DND-41 (cell line): ENCODE measurements around the gene TMEM164.

ENCODE experiments used
- ATAC-seq: fragments of 200-7000 bp; cut with Tn5 transposase; 3 replicates; pipeline ENCODE4 v1.9.1; 2021; ENCODE audit warnings: low read depth; ENCODE audit not compliant: insufficient read depth
- DNase-seq: peaks from one replicate; pipeline ENCODE4 v3.0.0-alpha.2; 2020
- H2AFZ ChIP-seq: 2 replicates; pipeline ENCODE4 v1.6.0; 2012; ENCODE audit warnings: low read depth, low read length
- H3K27ac ChIP-seq: 2 replicates; pipeline ENCODE4 v1.5.1; 2012; ENCODE audit warnings: low read length, inconsistent platforms
- H3K27me3 ChIP-seq: fragments of 200-600 bp; sonication (generic); 2 replicates; pipeline ENCODE4 v1.6.0; 2012; ENCODE audit warnings: low read length, mild to moderate bottlenecking, inconsistent platforms; ENCODE audit not compliant: insufficient read depth, poor library complexity
- H3K36me3 ChIP-seq: 2 replicates; pipeline ENCODE4 v1.5.1; 2012; ENCODE audit warnings: low read length, inconsistent platforms; ENCODE audit not compliant: insufficient read depth
- H3K4me1 ChIP-seq: 2 replicates; pipeline ENCODE4 v1.5.1; 2012; ENCODE audit warnings: mild to moderate bottlenecking, low read length; ENCODE audit not compliant: insufficient read depth
- H3K4me2 ChIP-seq: 2 replicates; pipeline ENCODE4 v1.6.0; 2012; ENCODE audit warnings: mild to moderate bottlenecking, moderate library complexity, low read length, inconsistent platforms; ENCODE audit not compliant: insufficient read depth
- H3K4me3 ChIP-seq, 2 experiments: fragments of 200-600 bp in 1 of 2; shearing (Covaris generic) in 1 of 2; 2 replicates each; pipeline ENCODE4 v1.5.1; 2012 to 2016; ENCODE audit warnings: inconsistent platforms in 2 of 2, low read length in 2 of 2, mild to moderate bottlenecking in 2 of 2, low read depth in 1 of 2, moderate library complexity in 1 of 2
- H3K79me2 ChIP-seq: 2 replicates; pipeline ENCODE4 v1.6.0; 2012; ENCODE audit warnings: low read length, inconsistent platforms; ENCODE audit not compliant: insufficient read depth
- H3K9ac ChIP-seq: 2 replicates; pipeline ENCODE4 v1.6.0; 2012; ENCODE audit warnings: low read depth, mild to moderate bottlenecking, inconsistent platforms, low read length, moderate library complexity
- H3K9me3 ChIP-seq: 2 replicates; pipeline ENCODE4 v1.5.1; 2012; ENCODE audit warnings: low read length, moderate library complexity, mild to moderate bottlenecking, inconsistent platforms; ENCODE audit not compliant: insufficient read depth, severe bottlenecking
- H4K20me1 ChIP-seq: 2 replicates; pipeline ENCODE4 v1.6.0; 2012; ENCODE audit warnings: low read length; ENCODE audit not compliant: insufficient read depth
- EZH2 ChIP-seq: IDR thresholded peaks from 3 replicates; pipeline ENCODE4 v1.6.1; 2012; ENCODE audit warnings: borderline replicate concordance, low read depth, mild to moderate bottlenecking, moderate library complexity, low read length, inconsistent platforms; ENCODE audit not compliant: severe bottlenecking
- TF ChIP-seq, protein P1 (sequence below): IDR thresholded peaks from 2 replicates; pipeline ENCODE4 v1.5.1; 2012; ENCODE audit warnings: borderline replicate concordance, low read length, moderate library complexity, mild to moderate bottlenecking; ENCODE audit not compliant: poor library complexity, severe bottlenecking; ENCODE audit errors: extremely low read depth

Gene TMEM164

DNA sequence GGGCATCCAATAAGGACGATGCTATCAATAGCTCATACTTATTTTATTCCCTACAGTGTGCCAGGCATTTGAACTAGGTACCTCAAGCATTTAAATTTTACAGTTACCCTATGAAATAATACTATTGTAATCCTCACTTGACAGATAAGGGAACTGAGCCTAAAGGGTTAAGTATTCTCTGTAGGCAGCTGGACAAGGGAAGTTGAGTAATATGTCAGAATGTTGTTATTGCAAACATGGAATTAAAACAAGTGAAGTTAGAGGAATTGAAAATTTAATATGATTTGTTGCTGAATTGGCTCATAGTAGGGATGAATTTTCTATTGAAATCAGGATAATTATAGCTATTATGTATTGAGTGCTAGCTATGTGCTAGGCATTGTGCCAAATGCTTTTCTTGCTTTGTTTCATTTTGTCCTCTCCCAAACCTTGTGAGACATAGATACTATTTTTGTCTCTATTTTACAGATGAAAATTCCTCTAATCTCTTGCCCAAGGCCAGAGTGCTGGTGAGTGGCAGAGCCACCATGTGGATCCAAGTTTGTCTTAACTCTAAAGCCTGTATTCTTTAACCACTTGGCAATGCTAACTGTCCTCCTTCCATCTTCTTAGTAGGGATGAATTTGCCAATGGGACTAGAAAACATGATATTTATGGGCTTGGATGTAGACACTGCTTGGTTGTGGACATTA, 58.1 kb downstream of the TMEM164 start:
- ATAC-seq (no peak), DNase-seq (no peak)
- TF ChIP-seq EZH2: no peak
- TF ChIP-seq, protein P1, sequence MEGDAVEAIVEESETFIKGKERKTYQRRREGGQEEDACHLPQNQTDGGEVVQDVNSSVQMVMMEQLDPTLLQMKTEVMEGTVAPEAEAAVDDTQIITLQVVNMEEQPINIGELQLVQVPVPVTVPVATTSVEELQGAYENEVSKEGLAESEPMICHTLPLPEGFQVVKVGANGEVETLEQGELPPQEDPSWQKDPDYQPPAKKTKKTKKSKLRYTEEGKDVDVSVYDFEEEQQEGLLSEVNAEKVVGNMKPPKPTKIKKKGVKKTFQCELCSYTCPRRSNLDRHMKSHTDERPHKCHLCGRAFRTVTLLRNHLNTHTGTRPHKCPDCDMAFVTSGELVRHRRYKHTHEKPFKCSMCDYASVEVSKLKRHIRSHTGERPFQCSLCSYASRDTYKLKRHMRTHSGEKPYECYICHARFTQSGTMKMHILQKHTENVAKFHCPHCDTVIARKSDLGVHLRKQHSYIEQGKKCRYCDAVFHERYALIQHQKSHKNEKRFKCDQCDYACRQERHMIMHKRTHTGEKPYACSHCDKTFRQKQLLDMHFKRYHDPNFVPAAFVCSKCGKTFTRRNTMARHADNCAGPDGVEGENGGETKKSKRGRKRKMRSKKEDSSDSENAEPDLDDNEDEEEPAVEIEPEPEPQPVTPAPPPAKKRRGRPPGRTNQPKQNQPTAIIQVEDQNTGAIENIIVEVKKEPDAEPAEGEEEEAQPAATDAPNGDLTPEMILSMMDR: no peak
- Histone ChIP-seq H3K4me3 (no peak overlapping the region), H3K27me3 (no peaks in the 10 kb centered on the region), H3K4me2 (no peak overlapping the region), H3K4me1 (no peaks in the 10 kb centered on the region), H3K27ac (no peak overlapping the region), H3K36me3 (no peaks in the 10 kb centered on the region), H3K79me2 (no peaks in the 10 kb centered on the region), H2AFZ (no peak overlapping the region), H3K9me3 (no peaks in the 10 kb centered on the region), H4K20me1 (no peaks in the 10 kb centered on the region), H3K9ac (no peak overlapping the region)

DNA sequence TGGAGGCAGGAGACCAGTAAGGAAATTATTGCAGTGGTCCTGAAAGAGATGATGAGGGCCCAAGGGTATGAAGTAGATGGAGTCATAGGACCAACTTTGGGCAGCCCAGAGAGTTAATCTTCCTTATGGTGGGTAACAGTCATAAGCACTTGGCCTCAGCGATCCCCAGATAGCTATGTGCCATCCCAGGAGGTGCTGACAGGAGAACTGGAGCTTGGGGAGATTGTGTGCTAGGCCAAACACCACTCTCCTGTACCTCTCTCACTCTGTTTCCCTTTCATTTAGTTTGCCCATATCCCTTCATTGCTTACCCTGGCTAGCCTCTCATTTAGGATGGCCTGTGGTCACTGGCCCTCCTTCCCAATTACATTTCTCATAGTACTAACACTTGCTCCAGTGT, 60.0 kb downstream of the TMEM164 start:
- H4K20me1 ChIP-seq: no peaks in the 10 kb centered on the region
- no peaks in the 10 kb centered on the region for H3K9me3 ChIP-seq
- H2AFZ ChIP-seq: no peak overlapping the region
- DNase-seq (no peak), ATAC-seq (no peak)
- TF ChIP-seq EZH2: no peak
- TF ChIP-seq, protein P1: no peak
- H3K27me3 ChIP-seq: no peaks in the 10 kb centered on the region
- no peaks in the 10 kb centered on the region for H3K4me1 ChIP-seq
- H3K9ac ChIP-seq: no peak overlapping the region
- no peak overlapping the region for H3K4me2 ChIP-seq
- H3K79me2 ChIP-seq: no peaks in the 10 kb centered on the region
- no peak overlapping the region for H3K4me3 ChIP-seq
- peaks cover 4% of the 10 kb centered on the region for H3K36me3 ChIP-seq
- H3K27ac ChIP-seq: no peak overlapping the region

DNA sequence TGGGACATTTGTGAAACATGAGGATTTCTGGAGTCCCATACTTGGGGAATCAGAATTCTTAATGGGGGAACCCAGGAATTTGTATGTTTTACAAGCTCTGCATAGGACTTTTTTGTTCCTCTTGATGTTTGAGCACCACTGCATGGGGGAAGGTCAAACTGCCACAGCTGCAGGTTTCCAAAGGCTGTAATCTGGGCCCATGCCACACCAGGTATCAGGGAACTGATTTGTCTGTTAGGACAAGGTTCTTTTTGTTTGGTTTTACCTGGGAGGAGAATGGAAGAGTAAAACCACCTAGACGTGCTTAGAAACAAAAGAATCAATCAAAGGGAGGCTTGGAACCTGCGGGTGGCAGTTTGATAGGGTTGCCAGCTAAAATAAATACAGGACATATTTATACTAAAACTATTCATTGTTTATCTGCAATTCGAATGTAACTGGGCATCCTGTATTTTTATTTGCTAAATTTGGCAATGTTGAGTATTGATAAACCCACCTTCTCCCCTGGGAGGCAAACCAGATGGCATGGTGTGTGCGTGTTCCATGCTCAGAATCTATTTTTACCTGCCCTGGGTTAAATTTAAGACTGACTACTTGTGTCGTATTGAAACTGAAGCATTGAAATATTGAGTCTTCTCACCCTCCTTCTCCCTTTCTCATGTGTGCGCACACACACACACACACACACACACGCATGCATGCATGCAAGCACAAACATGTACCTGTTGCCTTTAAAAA, 63.7 kb downstream of the TMEM164 start:
- TF ChIP-seq EZH2: no peak
- TF ChIP-seq, protein P1: no peak
- ATAC-seq (no peak), DNase-seq (no peak)
- peaks cover 4% of the 10 kb centered on the region for H3K36me3 ChIP-seq
- no peaks in the 10 kb centered on the region for H3K79me2 ChIP-seq
- no peaks in the 10 kb centered on the region for H3K9me3 ChIP-seq
- no peak overlapping the region for H2AFZ ChIP-seq
- H3K27me3 ChIP-seq: no peaks in the 10 kb centered on the region
- H3K9ac ChIP-seq: no peak overlapping the region
- H4K20me1 ChIP-seq: no peaks in the 10 kb centered on the region
- H3K4me1 ChIP-seq: no peaks in the 10 kb centered on the region
- no peak overlapping the region for H3K4me3 ChIP-seq
- H3K4me2 ChIP-seq: no peak overlapping the region
- H3K27ac ChIP-seq: no peak overlapping the region
